ENCODE results near the gene RNU6-9. TPM values are rescaled to one million over a fixed set of nuclear protein-coding genes. Genes with fewer than 3 reads are reported as not detected.
"Not testable (repeated sequence)": the region's sequence is repeated elsewhere in the genome, so short reads cannot be mapped to it uniquely, and the experiment has no call there.

The RNU6-9 gene
- total RNA-seq, 6 experiments from 2014 or later: not detected

DNA sequence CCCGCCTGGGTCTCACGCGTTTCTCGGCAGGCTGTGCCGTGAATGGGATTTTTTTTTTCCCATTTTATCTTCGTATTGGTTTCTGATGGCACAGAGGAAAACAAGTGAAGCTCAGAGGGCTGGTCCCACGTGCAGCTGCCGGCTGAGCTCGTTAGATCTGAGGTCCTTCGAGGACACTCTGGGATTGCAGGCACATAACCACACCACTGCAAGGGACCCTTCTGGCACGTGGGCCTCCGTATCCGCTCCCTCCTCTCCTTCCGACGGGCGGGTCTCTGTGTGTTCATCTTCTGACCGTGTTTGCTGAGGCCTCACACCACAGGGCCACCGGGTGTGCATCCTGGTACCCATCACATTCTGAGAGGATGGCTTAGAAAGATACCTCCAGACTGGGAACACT lies 17.2 kb upstream of the RNU6-9 start:
- TF ChIP-seq POLR2A (IDR thresholded peaks at IDR 0.05): no peak
- no peak for TF ChIP-seq CTCF (IDR thresholded peaks at IDR 0.05)
- no peaks in the 10 kb centered on the region for H3K4me1 ChIP-seq
- H3K4me3 ChIP-seq: no peak overlapping the region
- intact Hi-C loops (cut with DNase I): no loop called here
- no peaks in the 10 kb centered on the region for H3K27me3 ChIP-seq
- no peaks in the 10 kb centered on the region for H3K9me3 ChIP-seq
- 83% methylated on average over 11 of the region's 18 CpGs for WGBS (ENCODE audit: insufficient coverage, low coverage, low lambda C conversion rate, missing lambda C conversion rate)
- H3K36me3 ChIP-seq: peaks cover 0 to 12% (median under 1%) of the 10 kb centered on the region in 4 donors
- H3K27ac ChIP-seq: no peak overlapping the region
- no peak for ATAC-seq
- no peak for DNase-seq

- Histone ChIP-seq H3K4me3 (no peak overlapping the region), H3K9me3 (no peaks in the 10 kb centered on the region), H3K36me3 (peaks cover 0 to 15% (median 0%) of the 10 kb centered on the region in 4 donors), H3K4me1 (no peaks in the 10 kb centered on the region), H3K27me3 (no peaks in the 10 kb centered on the region), H3K27ac (no peak overlapping the region)
- intact Hi-C loops (cut with DNase I): no loop called here
- no peak for DNase-seq
- 78% methylated on average over 4 of the region's 29 CpGs for WGBS (ENCODE audit: insufficient coverage, low coverage, low lambda C conversion rate, missing lambda C conversion rate)
- no peak for ATAC-seq
- TF ChIP-seq CTCF (IDR thresholded peaks at IDR 0.05) (no peak), POLR2A (IDR thresholded peaks at IDR 0.05) (no peak)
These were observed 16.4 kb upstream of the RNU6-9 start for GRCh38 chr19:876780-877314.

- DNase-seq; H3K27ac ChIP-seq; ATAC-seq; H3K27me3 ChIP-seq; H3K4me1 ChIP-seq; H3K9me3 ChIP-seq; intact Hi-C loops (cut with DNase I); H3K4me3 ChIP-seq: not testable (repeated sequence)
- whole genome bisulfite sequencing (ENCODE audit: insufficient coverage, low coverage, low lambda C conversion rate, missing lambda C conversion rate): 86% methylated on average over 17 of the region's 23 CpGs
- peaks cover 0 to 15% (median 0%) of the 10 kb centered on the region in 4 donors for H3K36me3 ChIP-seq
These were observed 15.2 kb upstream of the RNU6-9 start for GRCh38 chr19:877992-878660.

- H3K4me3 ChIP-seq; H3K27ac ChIP-seq; H3K9me3 ChIP-seq; H3K36me3 ChIP-seq; H3K4me1 ChIP-seq; DNase-seq; H3K27me3 ChIP-seq; ATAC-seq; intact Hi-C loops (cut with DNase I): not testable (repeated sequence)
- WGBS (ENCODE audit: insufficient coverage, low coverage, low lambda C conversion rate, missing lambda C conversion rate): 85% methylated on average over 23 of the region's 24 CpGs
These were observed 14.3 kb upstream of the RNU6-9 start for GRCh38 chr19:878751-879561.

- H3K4me1 ChIP-seq: no peaks in the 10 kb centered on the region
- DNase-seq (no peak), ATAC-seq (peak in 1 of 4 donors; percentile 9)
- TF ChIP-seq POLR2A (IDR thresholded peaks at IDR 0.05) (no peak), CTCF (IDR thresholded peaks at IDR 0.05) (no peak)
- peaks cover 0 to 14% (median 0%) of the 10 kb centered on the region in 4 donors for H3K36me3 ChIP-seq
- intact Hi-C loops (cut with DNase I): no loop called here
- no peak overlapping the region for H3K4me3 ChIP-seq
- 78% methylated on average over 8 of the region's 37 CpGs for WGBS (ENCODE audit: insufficient coverage, low coverage, low lambda C conversion rate, missing lambda C conversion rate)
- H3K9me3 ChIP-seq: no peaks in the 10 kb centered on the region
- no peak overlapping the region for H3K27ac ChIP-seq
- H3K27me3 ChIP-seq: no peaks in the 10 kb centered on the region
These were observed 13.4 kb upstream of the RNU6-9 start for GRCh38 chr19:879711-880438.
